ENCODE data around the gene PLA1A. TPM values are rescaled to one million over a fixed set of nuclear protein-coding genes. Genes with fewer than 3 reads are reported as not detected.

PLA1A gene
- total RNA-seq, 1 donor from 2014 or later, result 0.29 TPM

DNA sequence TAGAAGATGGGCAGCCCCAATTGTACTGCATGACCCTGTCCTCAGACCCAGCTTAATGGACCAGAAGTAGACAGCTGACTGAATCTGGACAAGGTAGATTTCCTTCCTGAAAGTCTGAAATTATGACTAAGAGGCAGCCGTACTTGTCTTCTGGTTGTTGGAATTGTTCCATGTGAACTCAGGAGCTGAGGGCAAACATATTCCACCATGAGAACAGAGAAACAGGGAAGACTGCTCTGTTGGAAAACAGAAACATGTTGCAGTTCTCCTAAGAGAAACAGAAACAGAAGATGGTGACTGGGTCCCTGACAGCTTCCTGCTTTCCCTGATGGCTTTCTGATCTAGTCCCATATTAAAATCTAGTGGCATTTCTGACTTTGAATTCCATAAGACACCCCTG is 38.6 kb downstream of the PLA1A start:
- Mint-ChIP-seq H3K27ac (peak overlapping the region; percentile 49), H3K4me3 (no peak overlapping the region), H3K27me3 (ENCODE audit: insufficient read depth) (peaks cover 2% of the 10 kb centered on the region), H3K4me1 (ENCODE audit: low read depth) (peaks cover 39% of the 10 kb centered on the region), H3K9me3 (peaks cover 5% of the 10 kb centered on the region), H3K36me3 (ENCODE audit: low read depth) (peaks cover 5% of the 10 kb centered on the region)
- intact Hi-C loops (cut with micrococcal nuclease), result no loop called here
- DNase-seq (ENCODE audit: low spot score), result no peak

DNA sequence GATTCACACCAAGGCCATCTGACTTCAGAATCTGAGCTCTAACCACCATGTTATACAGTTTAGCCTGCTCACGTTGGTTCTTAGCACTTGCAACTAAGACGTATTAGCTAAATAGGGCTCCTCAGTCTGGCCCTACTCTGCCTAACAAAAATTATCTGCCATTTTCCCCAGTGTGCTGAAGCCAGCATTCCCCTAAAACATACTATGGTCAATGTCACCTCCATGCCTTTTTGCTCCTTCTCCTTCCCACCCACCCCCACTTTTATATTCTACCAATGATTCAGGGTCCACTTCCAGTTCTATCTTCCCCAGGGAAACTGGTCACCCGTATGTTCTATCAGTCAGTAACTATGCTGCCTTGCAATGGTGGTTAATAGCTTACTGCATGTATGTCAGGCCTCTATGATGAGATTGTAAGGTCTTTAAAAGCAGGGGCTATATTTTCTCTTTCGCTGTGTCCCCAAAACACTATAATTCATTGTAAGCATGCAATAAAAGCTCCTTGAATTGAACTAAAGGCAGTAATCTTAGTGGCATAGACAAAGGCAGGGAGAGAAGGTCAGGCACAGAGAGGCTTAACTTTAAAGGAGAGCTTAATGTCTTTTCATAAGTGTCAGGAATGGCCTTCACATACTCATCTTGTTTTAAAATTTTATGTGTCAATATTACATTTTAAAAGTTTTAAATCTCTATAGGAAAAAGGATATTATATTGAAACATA is 39.4 kb downstream of the PLA1A start:
- Mint-ChIP-seq H3K4me1 (ENCODE audit: low read depth) (peaks cover 39% of the 10 kb centered on the region), H3K27ac (peak overlapping the region; percentile 42), H3K4me3 (no peak overlapping the region), H3K36me3 (ENCODE audit: low read depth) (peaks cover 5% of the 10 kb centered on the region), H3K27me3 (ENCODE audit: insufficient read depth) (peaks cover 2% of the 10 kb centered on the region), H3K9me3 (peaks cover 5% of the 10 kb centered on the region)
- intact Hi-C loops (cut with micrococcal nuclease), result no loop called here
- DNase-seq (ENCODE audit: low spot score), result no peak

DNA sequence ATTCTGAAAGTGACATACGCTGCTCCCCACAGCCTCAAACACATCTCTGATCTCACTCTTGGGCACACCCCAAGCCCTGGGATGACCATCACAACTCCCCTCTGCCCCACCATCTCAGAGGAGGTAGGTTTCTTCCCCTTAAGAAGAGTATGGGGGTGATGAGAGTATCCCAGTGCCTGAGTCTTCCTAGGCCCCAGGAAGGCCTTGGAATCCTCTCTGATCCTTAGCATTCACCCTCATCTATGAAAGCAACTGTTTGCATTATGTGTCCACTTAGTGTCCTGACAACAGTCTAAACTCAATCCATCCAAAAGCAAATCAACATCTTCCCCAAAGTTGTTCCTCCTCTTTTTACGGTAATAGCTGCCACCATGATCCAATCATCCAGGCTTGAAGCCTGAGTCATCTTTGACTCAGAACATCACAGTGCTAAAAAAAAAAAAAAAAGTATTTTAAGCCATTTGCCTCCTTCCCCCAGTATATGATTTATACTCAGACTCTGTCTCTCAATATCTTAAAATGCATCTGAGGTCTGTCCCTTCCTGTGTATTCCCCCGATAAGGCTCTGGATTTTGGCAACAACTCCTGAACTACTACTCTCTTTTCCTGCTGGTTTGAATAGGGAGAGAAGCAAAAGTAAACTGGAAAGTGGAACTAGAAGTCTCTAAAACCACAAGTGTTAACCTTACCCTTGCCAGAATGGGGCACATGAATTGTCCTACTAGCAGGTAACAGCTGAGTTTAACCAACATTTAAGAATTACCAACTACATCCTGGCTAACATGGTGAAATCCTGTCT is 40.2 kb downstream of the PLA1A start:
- Mint-ChIP-seq H3K27ac (peak overlapping the region; percentile 89), H3K9me3 (peaks cover 5% of the 10 kb centered on the region), H3K27me3 (ENCODE audit: insufficient read depth) (peaks cover under 1% of the 10 kb centered on the region), H3K4me1 (ENCODE audit: low read depth) (peaks cover 45% of the 10 kb centered on the region), H3K4me3 (peak overlapping the region; percentile 47), H3K36me3 (ENCODE audit: low read depth) (peaks cover 5% of the 10 kb centered on the region)
- intact Hi-C loops (cut with micrococcal nuclease), result loop anchor here (1.0 to 2.0 kb wide), 9 partner anchors 13 to 707 kb away; partner anchors contain the start of genes B4GALT4 and CD80
- DNase-seq (ENCODE audit: low spot score), result no peak

DNA sequence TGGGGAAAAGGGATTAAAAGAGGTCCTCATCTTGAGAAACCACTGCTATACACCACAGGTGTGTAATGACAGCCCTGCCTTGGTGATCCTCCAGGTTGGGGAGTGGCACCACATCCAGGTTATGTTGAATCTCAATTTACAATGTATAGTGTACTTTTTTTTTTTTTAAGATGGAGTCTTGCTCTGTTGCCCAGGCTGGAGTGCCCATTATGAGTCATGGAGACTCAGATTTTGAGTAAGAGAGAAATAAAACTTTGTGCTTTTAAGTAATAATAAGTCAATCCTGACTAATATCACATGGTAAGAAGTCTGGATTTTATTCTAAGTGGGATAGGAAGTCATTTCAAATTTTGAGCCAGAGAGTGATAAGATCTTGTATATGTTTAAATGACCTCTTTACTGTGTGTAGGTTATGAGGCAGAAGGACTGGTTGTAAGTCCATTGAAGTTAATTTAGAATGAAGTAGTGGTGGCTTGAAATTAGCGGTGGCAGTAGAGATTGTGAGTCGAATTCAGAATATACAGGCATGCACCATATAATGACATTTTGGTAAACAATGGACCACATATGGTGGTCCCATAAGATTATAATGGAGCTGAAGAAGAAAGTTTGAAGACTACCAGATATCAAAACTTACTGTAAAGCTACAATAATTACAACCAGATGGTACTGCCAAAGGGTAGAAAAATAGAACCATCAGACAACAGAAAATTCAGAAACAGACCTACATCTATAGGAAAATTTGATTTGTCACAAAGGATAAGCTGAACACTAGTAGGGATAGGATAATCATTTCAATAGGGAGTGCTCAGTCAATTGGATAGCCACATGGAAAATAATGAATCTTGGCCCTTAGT is 42.0 kb downstream of the PLA1A start:
- Mint-ChIP-seq H3K4me1 (ENCODE audit: low read depth) (peaks cover 55% of the 10 kb centered on the region), H3K9me3 (peaks cover 5% of the 10 kb centered on the region), H3K27ac (peak overlapping the region; percentile 89), H3K36me3 (ENCODE audit: low read depth) (peaks cover 6% of the 10 kb centered on the region), H3K4me3 (no peak overlapping the region), H3K27me3 (ENCODE audit: insufficient read depth) (no peaks in the 10 kb centered on the region)
- intact Hi-C loops (cut with micrococcal nuclease), result loop anchor here (1.0 to 2.0 kb wide), 14 partner anchors 11 to 705 kb away; partner anchors contain the start of genes B4GALT4, CD80, COX17 and TMEM39A
- DNase-seq (ENCODE audit: low spot score), result no peak

DNA sequence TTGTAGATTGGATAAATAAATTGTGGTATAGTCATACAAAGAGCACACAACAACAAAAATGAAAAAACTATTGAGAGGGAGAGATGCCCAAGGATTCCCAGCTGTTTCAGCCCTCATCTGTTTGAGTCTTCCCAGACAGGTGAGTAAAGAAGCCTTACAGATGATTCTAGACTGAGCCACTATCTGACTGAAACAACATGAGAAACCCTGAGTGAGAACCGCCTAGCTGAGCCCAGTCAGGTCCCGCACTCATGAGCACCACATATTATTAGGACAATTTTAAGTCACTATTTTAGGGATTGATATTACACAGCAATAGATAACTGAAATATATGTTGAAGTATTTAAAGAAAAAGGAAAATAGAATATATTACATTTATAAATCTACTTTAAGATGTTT is 43.7 kb downstream of the PLA1A start:
- DNase-seq (ENCODE audit: low spot score), result no peak
- peaks cover 6% of the 10 kb centered on the region for H3K36me3 Mint-ChIP-seq (ENCODE audit: low read depth)
- intact Hi-C loops (cut with micrococcal nuclease), result no loop called here
- H3K4me3 Mint-ChIP-seq, result no peak overlapping the region
- no peaks in the 10 kb centered on the region for H3K27me3 Mint-ChIP-seq (ENCODE audit: insufficient read depth)
- peaks cover 5% of the 10 kb centered on the region for H3K9me3 Mint-ChIP-seq
- H3K27ac Mint-ChIP-seq, result no peak overlapping the region
- peaks cover 49% of the 10 kb centered on the region for H3K4me1 Mint-ChIP-seq (ENCODE audit: low read depth)

DNA sequence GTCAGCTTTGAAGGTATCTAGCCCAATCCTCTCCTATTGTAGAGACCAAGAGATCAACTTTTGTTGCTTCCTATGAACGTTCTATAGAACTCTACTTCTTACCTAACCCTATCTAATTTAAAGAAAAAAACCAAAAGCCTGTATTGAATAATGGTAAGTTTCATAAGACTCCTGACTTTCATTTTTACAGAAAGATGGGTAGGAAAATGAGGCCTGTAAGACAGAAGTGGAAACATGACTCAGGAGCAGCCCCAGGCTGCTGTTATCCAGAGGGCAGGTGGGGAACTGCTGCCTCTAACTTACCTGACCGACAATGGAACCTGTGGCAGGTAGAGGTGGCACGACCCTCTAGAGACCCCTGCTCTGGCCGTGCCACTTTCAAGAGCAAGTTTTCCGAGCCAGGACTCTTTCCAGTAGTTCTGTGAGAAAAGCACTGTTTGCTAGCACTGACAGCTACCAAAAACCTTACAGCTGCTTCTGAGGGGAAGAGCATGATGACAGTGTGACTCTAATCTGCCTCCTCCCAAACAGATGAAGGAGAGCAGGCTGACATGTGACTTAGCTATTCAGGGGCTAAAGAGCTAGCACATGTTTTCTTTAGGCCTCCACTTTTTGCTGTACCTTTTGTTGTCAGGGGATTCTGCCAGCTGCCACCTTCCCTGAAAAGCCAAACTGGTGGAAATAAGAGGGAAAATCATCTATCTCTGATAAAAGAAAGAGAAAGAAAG is 45.2 kb downstream of the PLA1A start:
- H3K36me3 Mint-ChIP-seq (ENCODE audit: low read depth), result peaks cover 4% of the 10 kb centered on the region
- no peak overlapping the region for H3K27ac Mint-ChIP-seq
- intact Hi-C loops (cut with micrococcal nuclease), result no loop called here
- H3K9me3 Mint-ChIP-seq, result peaks cover 5% of the 10 kb centered on the region
- H3K4me3 Mint-ChIP-seq, result no peak overlapping the region
- H3K27me3 Mint-ChIP-seq (ENCODE audit: insufficient read depth), result no peaks in the 10 kb centered on the region
- no peak for DNase-seq (ENCODE audit: low spot score)
- H3K4me1 Mint-ChIP-seq (ENCODE audit: low read depth), result peaks cover 41% of the 10 kb centered on the region

DNA sequence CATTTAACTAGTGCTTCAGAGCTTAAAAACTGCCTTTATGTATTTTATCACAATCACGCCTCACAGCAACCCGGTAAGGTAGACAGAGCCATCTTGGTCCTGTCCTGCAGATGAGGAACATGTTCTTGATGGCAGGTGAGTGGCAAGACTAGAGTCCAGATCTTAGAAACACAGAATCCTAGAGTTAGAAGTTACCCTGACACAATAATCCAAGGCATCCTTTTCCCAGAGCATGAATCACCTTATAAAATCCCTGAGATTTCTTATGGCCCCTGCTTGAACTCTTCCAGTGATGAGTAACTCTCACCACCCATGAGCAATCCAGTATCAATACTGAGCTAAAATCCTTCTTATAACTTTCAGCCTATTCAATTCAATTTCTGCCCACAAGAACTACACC is 45.8 kb downstream of the PLA1A start:
- DNase-seq (ENCODE audit: low spot score), result no peak
- Mint-ChIP-seq H3K27ac (no peak overlapping the region), H3K27me3 (ENCODE audit: insufficient read depth) (no peaks in the 10 kb centered on the region), H3K9me3 (peaks cover 5% of the 10 kb centered on the region), H3K36me3 (ENCODE audit: low read depth) (peaks cover 4% of the 10 kb centered on the region), H3K4me1 (ENCODE audit: low read depth) (peaks cover 35% of the 10 kb centered on the region), H3K4me3 (no peak overlapping the region)
- intact Hi-C loops (cut with micrococcal nuclease), result no loop called here

DNA sequence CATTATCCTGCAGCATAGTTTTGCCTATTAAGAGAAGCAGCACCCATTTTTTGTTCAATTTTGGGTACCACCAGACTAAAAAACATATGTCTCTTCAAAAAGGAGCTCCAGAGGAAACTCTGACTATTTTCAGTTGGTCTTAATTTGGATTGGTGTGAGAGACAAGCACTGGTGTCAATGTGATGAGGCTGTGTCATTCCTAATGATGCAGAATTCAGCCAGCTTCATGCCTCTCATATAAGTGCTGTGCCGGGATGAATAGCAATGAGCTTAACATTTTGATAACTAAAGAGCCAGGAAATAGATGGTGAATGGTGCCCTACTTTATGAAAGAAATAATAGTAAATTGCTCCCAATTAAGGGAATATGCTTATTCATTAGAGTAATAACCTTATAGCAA is 46.8 kb downstream of the PLA1A start:
- Mint-ChIP-seq H3K27ac (no peak overlapping the region), H3K4me3 (no peak overlapping the region), H3K4me1 (ENCODE audit: low read depth) (peaks cover 26% of the 10 kb centered on the region), H3K9me3 (peaks cover 5% of the 10 kb centered on the region), H3K36me3 (ENCODE audit: low read depth) (peaks cover 4% of the 10 kb centered on the region), H3K27me3 (ENCODE audit: insufficient read depth) (no peaks in the 10 kb centered on the region)
- intact Hi-C loops (cut with micrococcal nuclease), result no loop called here
- DNase-seq (ENCODE audit: low spot score), result no peak

DNA sequence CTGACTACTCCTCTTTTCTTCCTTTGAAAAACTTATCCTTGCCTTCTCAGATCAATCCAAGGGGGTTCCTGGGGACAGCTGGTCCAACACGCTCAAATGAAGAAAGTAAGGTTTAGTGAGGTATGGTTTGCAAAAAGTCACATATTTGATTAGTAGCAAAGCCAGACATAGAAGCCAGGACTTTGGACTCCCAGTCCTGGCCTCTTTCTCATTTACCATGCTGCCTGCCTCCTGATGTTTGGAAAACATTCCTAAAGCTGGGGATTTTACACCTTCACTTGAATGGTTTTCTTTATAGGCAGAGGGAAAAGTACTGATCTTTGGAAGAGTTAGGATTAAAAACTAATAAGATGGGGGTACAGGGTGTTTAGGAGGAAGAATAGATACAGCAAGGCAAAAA is 48.1 kb downstream of the PLA1A start:
- intact Hi-C loops (cut with micrococcal nuclease), result no loop called here
- DNase-seq (ENCODE audit: low spot score), result no peak
- no peak overlapping the region for H3K4me3 Mint-ChIP-seq
- H3K27ac Mint-ChIP-seq, result no peak overlapping the region
- H3K9me3 Mint-ChIP-seq, result no peaks in the 10 kb centered on the region
- H3K36me3 Mint-ChIP-seq (ENCODE audit: low read depth), result peaks cover 2% of the 10 kb centered on the region
- H3K27me3 Mint-ChIP-seq (ENCODE audit: insufficient read depth), result no peaks in the 10 kb centered on the region
- H3K4me1 Mint-ChIP-seq (ENCODE audit: low read depth), result peaks cover 16% of the 10 kb centered on the region

DNA sequence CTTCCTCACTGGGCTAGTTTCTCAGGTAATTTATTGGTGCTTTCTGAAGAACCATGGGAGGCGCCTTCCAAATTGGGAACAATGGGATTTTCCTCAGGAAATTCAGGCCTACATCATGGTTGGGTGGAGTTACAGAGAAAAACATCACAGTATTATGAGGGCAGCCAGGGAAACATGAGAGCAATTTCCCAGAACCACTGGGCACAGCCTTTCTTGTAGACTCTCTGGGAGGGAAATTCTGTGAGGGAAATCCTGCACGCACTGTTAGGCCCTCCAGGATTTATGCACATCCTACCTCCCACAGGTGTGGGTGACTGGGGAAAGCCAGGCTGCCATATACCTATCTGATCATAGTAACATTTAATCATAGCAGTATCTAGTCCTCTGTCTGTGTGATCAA is 49.5 kb downstream of the PLA1A start:
- intact Hi-C loops (cut with micrococcal nuclease), result no loop called here

DNA sequence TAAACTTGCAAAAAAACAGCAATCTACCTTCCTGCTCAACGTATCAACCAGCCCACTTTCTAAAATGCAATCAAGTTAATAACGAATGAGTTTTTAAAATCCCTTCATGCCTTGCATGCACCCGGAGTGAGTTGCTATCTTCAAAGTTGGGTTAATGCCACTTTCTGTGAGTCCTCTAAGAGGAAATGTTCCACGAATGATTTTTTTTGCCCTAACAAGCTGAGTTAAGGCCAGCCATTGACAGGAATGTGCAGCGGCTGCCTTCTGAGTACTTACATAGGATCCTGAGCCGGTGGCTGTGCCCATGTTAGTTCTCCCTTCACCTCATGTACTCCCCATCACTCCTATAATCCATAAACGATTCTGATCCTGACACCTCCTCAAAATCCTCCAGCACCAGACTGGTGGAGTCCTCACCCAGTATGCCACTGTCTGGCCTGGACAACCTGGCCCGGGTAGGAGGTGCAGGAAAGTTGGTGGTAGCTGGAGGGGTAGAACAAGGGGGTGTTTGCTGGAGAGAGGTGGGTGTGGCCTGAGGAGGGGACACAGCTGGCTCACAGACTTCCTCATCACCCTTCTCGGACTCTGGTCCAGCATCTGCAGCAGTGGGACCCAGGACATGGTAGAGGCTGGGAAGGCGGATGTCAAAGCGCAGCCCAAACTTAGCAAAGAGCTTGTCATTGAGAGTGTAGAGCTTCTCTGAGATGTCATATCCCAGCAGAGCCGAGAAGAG is 50.3 kb downstream of the PLA1A start:
- no peak for DNase-seq (ENCODE audit: low spot score)
- Mint-ChIP-seq H3K4me1 (ENCODE audit: low read depth) (peaks cover 10% of the 10 kb centered on the region), H3K36me3 (ENCODE audit: low read depth) (peaks cover 2% of the 10 kb centered on the region), H3K4me3 (no peak overlapping the region), H3K27me3 (ENCODE audit: insufficient read depth) (no peaks in the 10 kb centered on the region), H3K9me3 (no peaks in the 10 kb centered on the region), H3K27ac (no peak overlapping the region)
- intact Hi-C loops (cut with micrococcal nuclease), result no loop called here

More for the DNA sequence above, 49.5 kb downstream of the PLA1A start:
- no peak overlapping the region for H3K4me3 Mint-ChIP-seq
- peaks cover 2% of the 10 kb centered on the region for H3K36me3 Mint-ChIP-seq (ENCODE audit: low read depth)
- no peak for DNase-seq (ENCODE audit: low spot score)
- H3K27ac Mint-ChIP-seq, result no peak overlapping the region
- no peaks in the 10 kb centered on the region for H3K27me3 Mint-ChIP-seq (ENCODE audit: insufficient read depth)
- H3K9me3 Mint-ChIP-seq, result no peaks in the 10 kb centered on the region
- peaks cover 16% of the 10 kb centered on the region for H3K4me1 Mint-ChIP-seq (ENCODE audit: low read depth)

DNA sequence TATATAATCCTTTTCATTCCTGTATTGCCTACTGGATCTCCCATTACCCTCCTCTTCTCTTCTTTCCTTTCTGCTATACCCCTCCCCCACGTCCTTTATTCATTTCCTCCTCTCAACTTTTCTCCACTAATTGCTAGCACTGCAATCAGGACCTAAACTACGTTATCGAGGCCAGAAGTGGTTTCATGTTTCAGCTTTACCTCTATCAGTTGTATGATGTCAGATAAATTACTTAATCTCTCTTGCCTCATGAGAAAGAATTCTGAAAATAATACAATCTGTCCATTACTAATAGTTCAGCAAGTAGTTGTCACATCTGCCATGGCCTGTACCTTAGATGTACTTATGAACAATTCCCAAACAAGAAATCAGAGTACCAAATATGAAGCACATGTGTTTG is 52.1 kb downstream of the PLA1A start:
- no peak overlapping the region for H3K4me3 Mint-ChIP-seq
- no peak for DNase-seq (ENCODE audit: low spot score)
- no peaks in the 10 kb centered on the region for H3K27me3 Mint-ChIP-seq (ENCODE audit: insufficient read depth)
- intact Hi-C loops (cut with micrococcal nuclease), result no loop called here
- H3K36me3 Mint-ChIP-seq (ENCODE audit: low read depth), result no peaks in the 10 kb centered on the region
- H3K27ac Mint-ChIP-seq, result no peak overlapping the region
- H3K4me1 Mint-ChIP-seq (ENCODE audit: low read depth), result no peaks in the 10 kb centered on the region
- no peaks in the 10 kb centered on the region for H3K9me3 Mint-ChIP-seq

All from activated T-helper 1 cell treated with anti-CD3 and anti-CD28 coated beads, Interleukin-12 subunit alpha, Interleukin-12 subunit beta, Interleukin-2, Interleukin-4 antibody, amounts not matched to agents 30 ng/mL and 10 ng/mL and 1 ng/mL, durations not matched to agents 14 hours and 24 hours and 36 hours (primary cell).